MM.1S (cell line): Measurements from ENCODE around the gene TMEM270.

Experiments used
- DNase-seq: peaks from one replicate; pipeline ENCODE4 v3.0.0-alpha.2; 2015
- H2AFZ ChIP-seq: fragments of 300-600 bp; sonication (generic); 2 replicates; pipeline ENCODE4 v1.6.0; 2016; ENCODE audit warnings: antibody characterized with exemption, low read length
- H3F3A ChIP-seq: fragments of 300-600 bp; sonication (generic); 2 replicates; pipeline ENCODE4 v1.6.1; 2016; ENCODE audit warnings: mild to moderate bottlenecking, antibody characterized with exemption, low read length, moderate library complexity, mixed read lengths; ENCODE audit not compliant: insufficient read depth
- H3K27ac ChIP-seq: fragments of 300-600 bp; sonication (generic); 2 replicates; pipeline ENCODE4 v1.5.1; 2016; ENCODE audit warnings: mild to moderate bottlenecking, low read length
- H3K27me3 ChIP-seq: fragments of 300-600 bp; sonication (generic); replicated peaks from 2 replicates; pipeline ENCODE4 v1.6.0; 2016; ENCODE audit warnings: low read length; ENCODE audit not compliant: insufficient read depth
- H3K36me3 ChIP-seq: fragments of 300-600 bp; sonication (generic); replicated peaks from 2 replicates; pipeline ENCODE4 v1.6.1; 2016; ENCODE audit warnings: mild to moderate bottlenecking, low read length, mixed read lengths; ENCODE audit not compliant: insufficient read depth
- H3K4me1 ChIP-seq: fragments of 300-600 bp; sonication (generic); 2 replicates; pipeline ENCODE4 v1.6.1; 2016; ENCODE audit warnings: low read length, mixed read lengths
- H3K4me2 ChIP-seq: fragments of 300-600 bp; sonication (generic); 2 replicates; pipeline ENCODE4 v1.6.0; 2016; ENCODE audit warnings: low read depth, low read length
- H3K4me3 ChIP-seq: fragments of 300-600 bp; sonication (generic); 2 replicates; pipeline ENCODE4 v1.5.1; 2016; ENCODE audit warnings: low read length, mixed read lengths
- H3K79me2 ChIP-seq: fragments of 300-600 bp; sonication (generic); 2 replicates; pipeline ENCODE4 v1.6.1; 2016; ENCODE audit warnings: mixed run types, low read length, mixed read lengths
- H3K9ac ChIP-seq: fragments of 300-600 bp; sonication (generic); 2 replicates; pipeline ENCODE4 v1.6.1; 2016; ENCODE audit warnings: low read length, mixed read lengths
- H3K9me2 ChIP-seq: fragments of 300-600 bp; sonication (generic); replicated peaks from 2 replicates; pipeline ENCODE4 v1.6.1; 2016; ENCODE audit warnings: mild to moderate bottlenecking, low read length, mixed read lengths; ENCODE audit not compliant: insufficient read depth
- H3K9me3 ChIP-seq: fragments of 300-600 bp; sonication (generic); replicated peaks from 2 replicates; pipeline ENCODE4 v1.6.1; 2016; ENCODE audit warnings: mild to moderate bottlenecking, low read length, mixed read lengths; ENCODE audit not compliant: insufficient read depth
- H4K20me1 ChIP-seq: fragments of 300-600 bp; sonication (generic); 2 replicates; pipeline ENCODE4 v1.6.1; 2016; ENCODE audit warnings: mild to moderate bottlenecking, low read length, moderate library complexity, mixed read lengths; ENCODE audit not compliant: insufficient read depth
- CTCF ChIP-seq: fragments of 300-600 bp; sonication (generic); IDR thresholded peaks from 2 replicates; pipeline ENCODE4 v1.5.1; 2016; ENCODE audit warnings: antibody characterized with exemption, low read length, mixed read lengths
- EZH2 ChIP-seq: fragments of 300-600 bp; sonication (generic); optimal IDR thresholded peaks from 2 replicates; pipeline ENCODE3; 2017; ENCODE audit warnings: low read depth, mild to moderate bottlenecking, antibody characterized with exemption, low read length, mixed read lengths
- EZH2phosphoT487 ChIP-seq: fragments of 300-600 bp; sonication (generic); IDR thresholded peaks from 2 replicates; pipeline ENCODE4 v1.6.1; 2018; ENCODE audit warnings: antibody characterized with exemption, low read length

Gene TMEM270

GRCh38 chr7:73907554-73908122, 46.7 kb downstream of the TMEM270 start:
- Histone ChIP-seq H3K9ac (no peak overlapping the region), H3K4me2 (no peak overlapping the region), H3K36me3 (no peaks in the 10 kb centered on the region), H3K27ac (no peak overlapping the region), H3K9me2 (no peaks in the 10 kb centered on the region), H3K79me2 (no peaks in the 10 kb centered on the region), H3K9me3 (no peaks in the 10 kb centered on the region), H4K20me1 (no peaks in the 10 kb centered on the region), H2AFZ (no peak overlapping the region), H3F3A (no peaks in the 10 kb centered on the region), H3K4me3 (no peak overlapping the region), H3K4me1 (no peaks in the 10 kb centered on the region), H3K27me3 (peaks cover 12% of the 10 kb centered on the region; the same call in 1 of the 2 replicates)
- TF ChIP-seq CTCF (no peak), EZH2 (no peak), EZH2phosphoT487 (no peak)
- no peak for DNase-seq

- no peak for DNase-seq
Measured at GRCh38 chr7:73908123-73908611, 47.2 kb downstream of the TMEM270 start.

GRCh38 chr7:73909051-73909941, 48.3 kb downstream of the TMEM270 start:
- H3K4me2 ChIP-seq: no peak overlapping the region
- TF ChIP-seq EZH2 (no peak), CTCF (no peak), EZH2phosphoT487 (no peak)
- H3K79me2 ChIP-seq: no peaks in the 10 kb centered on the region
- H2AFZ ChIP-seq: no peak overlapping the region
- H3K27ac ChIP-seq: no peak overlapping the region
- no peak overlapping the region for H3K4me3 ChIP-seq
- H3K36me3 ChIP-seq: no peaks in the 10 kb centered on the region
- no peak overlapping the region for H3K9ac ChIP-seq
- H3K27me3 ChIP-seq: peaks cover 15% of the 10 kb centered on the region; the same call in 1 of the 2 replicates
- H4K20me1 ChIP-seq: no peaks in the 10 kb centered on the region
- DNase-seq: no peak
- no peaks in the 10 kb centered on the region for H3K9me2 ChIP-seq
- H3K4me1 ChIP-seq: no peaks in the 10 kb centered on the region
- no peaks in the 10 kb centered on the region for H3K9me3 ChIP-seq
- H3F3A ChIP-seq: no peaks in the 10 kb centered on the region

More at GRCh38 chr7:73908123-73908611, 47.2 kb downstream of the TMEM270 start:
- no peak overlapping the region for H3K9ac ChIP-seq
- no peaks in the 10 kb centered on the region for H3K9me2 ChIP-seq
- no peaks in the 10 kb centered on the region for H3K4me1 ChIP-seq
- H3K4me2 ChIP-seq: no peak overlapping the region
- no peaks in the 10 kb centered on the region for H3F3A ChIP-seq
- H3K27ac ChIP-seq: no peak overlapping the region
- no peaks in the 10 kb centered on the region for H3K36me3 ChIP-seq
- TF ChIP-seq CTCF (no peak), EZH2 (no peak), EZH2phosphoT487 (no peak)
- peaks cover 12% of the 10 kb centered on the region; the same call in 1 of the 2 replicates for H3K27me3 ChIP-seq
- H3K79me2 ChIP-seq: no peaks in the 10 kb centered on the region
- no peak overlapping the region for H2AFZ ChIP-seq
- H3K4me3 ChIP-seq: no peak overlapping the region
- H3K9me3 ChIP-seq: no peaks in the 10 kb centered on the region
- H4K20me1 ChIP-seq: no peaks in the 10 kb centered on the region
